Prostate gland (tissue), 2 donors: ENCODE measurements around the gene ARSB. TPM values are rescaled to one million over a fixed set of nuclear protein-coding genes. Genes with fewer than 3 reads are reported as not detected.
"Not testable (repeated sequence)": the region's sequence is repeated elsewhere in the genome, so short reads cannot be mapped to it uniquely, and the experiment has no call there.

ENCODE experiments used
- DNase-seq: peaks from one replicate; pipeline ENCODE4 v3.0.0-alpha.2; 2019; ENCODE audit warnings: low spot score
- H3K27ac ChIP-seq, 2 donors: fragments of 200-600 bp; sonication (generic); 2 replicates each; pipeline ENCODE4 v1.5.1; 2017 to 2019
- H3K27me3 ChIP-seq: fragments of 200-600 bp; sonication (generic); replicated peaks from 2 replicates; pipeline ENCODE4 v1.5.1; 2019; ENCODE audit not compliant: insufficient read depth
- H3K36me3 ChIP-seq, 2 donors: fragments of 200-600 bp; sonication (generic); 1 replicate in 1 of 2; 2 replicates in 1 of 2; pipeline versions ENCODE4 v1.5.1 to v1.8.1; 2017 to 2019
- H3K4me1 ChIP-seq: fragments of 200-600 bp; sonication (generic); replicated peaks from 2 replicates; pipeline ENCODE4 v1.5.1; 2019
- H3K4me3 ChIP-seq, 2 donors: fragments of 200-600 bp; sonication (generic); 2 replicates each; pipeline ENCODE4 v1.5.1; 2017 to 2019
- H3K9me3 ChIP-seq: fragments of 200-600 bp; sonication (generic); 2 replicates; pipeline ENCODE4 v1.5.1; 2017
- POLR2A ChIP-seq: fragments of 450-650 bp; IDR thresholded peaks from one replicate; pipeline ENCODE4 v1.6.1; 2016; ENCODE audit warnings: antibody characterized with exemption, mild to moderate bottlenecking
- POLR2AphosphoS5 ChIP-seq: sonication (generic); formaldehyde crosslinking; IDR thresholded peaks from one replicate; pipeline ENCODE4 v1.6.1; 2017; ENCODE audit warnings: antibody characterized with exemption
- WGBS: methylation state at CpG from one replicate; pipeline ENCODE4 v1.1.5; 2018; 5-methylcytosine and 5-hydroxymethylcytosine counted together
- intact Hi-C: fragments of 100-400 bp; cut with DNase I; formaldehyde crosslinking; loops from one replicate; pipeline ENCODE4 v1.14.2; 2022
- total RNA-seq, 2 donors: library from RNA; depleted of rRNA; stranded (reverse); fragments of >200 nt; gene quantifications; one replicate each; pipeline ENCODE4 v1.1.0, GENCODE V29; 2016
- TF ChIP-seq, protein P1 (sequence below), 4 experiments: fragments of 200-600 bp in 2 of 4; fragments of 450-650 bp in 2 of 4; sonication (generic) in 2 of 4; IDR thresholded peaks; 1 replicate in 3 of 4; 2 replicates in 1 of 4; pipeline ENCODE4 v1.5.1; 2016 to 2019; ENCODE audit warnings: antibody characterized with exemption in 4 of 4, mild to moderate bottlenecking in 2 of 4, moderate library complexity in 2 of 4

ARSB gene
- total RNA-seq, 2 donors from 2014 or later = 5.4 to 14.9 TPM

DNA sequence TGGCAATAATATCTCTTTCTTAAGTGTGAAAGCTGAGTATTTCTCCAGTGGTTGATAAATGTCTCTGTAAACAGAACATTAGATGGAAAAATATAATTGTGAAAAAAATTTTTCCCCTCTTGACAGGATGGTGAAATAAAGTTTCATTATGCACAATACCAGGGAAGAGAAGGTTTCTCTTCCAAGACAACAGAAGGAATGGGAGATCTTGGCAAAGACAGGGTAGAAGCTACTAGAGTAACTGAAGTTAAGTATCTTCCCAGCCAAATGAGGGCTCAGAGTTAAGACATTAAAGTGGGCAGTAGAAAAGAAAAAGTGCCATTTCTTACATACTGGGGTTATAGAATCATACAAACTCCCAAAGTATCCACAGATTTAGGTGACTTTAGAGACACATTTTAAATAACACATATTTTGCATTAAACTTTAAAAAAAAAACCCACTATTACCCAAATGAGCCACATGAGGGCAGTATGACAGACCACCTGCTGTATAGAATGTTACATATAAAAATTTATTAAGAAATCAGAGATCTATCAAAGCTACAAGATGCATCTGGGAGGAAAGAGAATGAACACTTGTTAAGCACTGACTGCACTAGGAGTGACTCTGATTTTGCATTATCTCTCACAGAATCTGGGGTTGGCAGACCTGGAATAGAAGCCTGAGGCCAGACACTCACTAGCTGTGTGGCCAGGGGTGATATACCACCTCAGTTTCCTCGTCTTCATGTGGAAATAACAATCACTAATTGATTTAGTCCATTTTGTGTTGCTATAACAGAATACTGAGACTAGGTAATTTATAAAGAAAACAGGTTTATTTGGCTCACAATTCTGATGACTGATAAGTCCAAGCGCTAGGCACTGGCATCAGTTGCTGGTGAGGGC, 98.5 kb downstream of the ARSB start:
- WGBS = 82% methylated on average over 2 of the region's 2 CpGs
- Histone ChIP-seq H3K9me3 (no peaks in the 10 kb centered on the region), H3K4me3 (no peak overlapping the region), H3K36me3 (no peaks in the 10 kb centered on the region), H3K27me3 (no peaks in the 10 kb centered on the region), H3K27ac (no peak overlapping the region), H3K4me1 (no peaks in the 10 kb centered on the region)
- intact Hi-C loops = no loop called here
- TF ChIP-seq, protein P1, sequence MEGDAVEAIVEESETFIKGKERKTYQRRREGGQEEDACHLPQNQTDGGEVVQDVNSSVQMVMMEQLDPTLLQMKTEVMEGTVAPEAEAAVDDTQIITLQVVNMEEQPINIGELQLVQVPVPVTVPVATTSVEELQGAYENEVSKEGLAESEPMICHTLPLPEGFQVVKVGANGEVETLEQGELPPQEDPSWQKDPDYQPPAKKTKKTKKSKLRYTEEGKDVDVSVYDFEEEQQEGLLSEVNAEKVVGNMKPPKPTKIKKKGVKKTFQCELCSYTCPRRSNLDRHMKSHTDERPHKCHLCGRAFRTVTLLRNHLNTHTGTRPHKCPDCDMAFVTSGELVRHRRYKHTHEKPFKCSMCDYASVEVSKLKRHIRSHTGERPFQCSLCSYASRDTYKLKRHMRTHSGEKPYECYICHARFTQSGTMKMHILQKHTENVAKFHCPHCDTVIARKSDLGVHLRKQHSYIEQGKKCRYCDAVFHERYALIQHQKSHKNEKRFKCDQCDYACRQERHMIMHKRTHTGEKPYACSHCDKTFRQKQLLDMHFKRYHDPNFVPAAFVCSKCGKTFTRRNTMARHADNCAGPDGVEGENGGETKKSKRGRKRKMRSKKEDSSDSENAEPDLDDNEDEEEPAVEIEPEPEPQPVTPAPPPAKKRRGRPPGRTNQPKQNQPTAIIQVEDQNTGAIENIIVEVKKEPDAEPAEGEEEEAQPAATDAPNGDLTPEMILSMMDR (IDR thresholded peaks at IDR 0.05) = peak in 2 of 4 experiments; percentile 21 to 24
- no peak for TF ChIP-seq POLR2A
- no peak for TF ChIP-seq POLR2AphosphoS5
- DNase-seq = no peak

GRCh38 chr5:78881884-78882283, 103.2 kb downstream of the ARSB start:
- WGBS = 66% methylated on average over 3 of the region's 3 CpGs
- Histone ChIP-seq H3K27me3 (no peaks in the 10 kb centered on the region), H3K36me3 (no peaks in the 10 kb centered on the region), H3K4me3 (no peak overlapping the region), H3K9me3 (no peaks in the 10 kb centered on the region), H3K27ac (no peak overlapping the region), H3K4me1 (no peaks in the 10 kb centered on the region)
- TF ChIP-seq, protein P1 (IDR thresholded peaks at IDR 0.05) = no peak
- TF ChIP-seq POLR2AphosphoS5 = no peak
- DNase-seq = no peak
- intact Hi-C loops = no loop called here

- intact Hi-C loops = loop anchor here (5.0 kb wide), 1 partner anchor 392 kb away; no protein-coding TSS in a partner anchor
- WGBS = 91% methylated on average over 10 of the region's 10 CpGs
- TF ChIP-seq POLR2A = no peak
- TF ChIP-seq, protein P1 (IDR thresholded peaks at IDR 0.05) = no peak
- TF ChIP-seq POLR2AphosphoS5 = no peak
Observed at GRCh38 chr5:78879516-78879915, 105.6 kb downstream of the ARSB start.

DNA sequence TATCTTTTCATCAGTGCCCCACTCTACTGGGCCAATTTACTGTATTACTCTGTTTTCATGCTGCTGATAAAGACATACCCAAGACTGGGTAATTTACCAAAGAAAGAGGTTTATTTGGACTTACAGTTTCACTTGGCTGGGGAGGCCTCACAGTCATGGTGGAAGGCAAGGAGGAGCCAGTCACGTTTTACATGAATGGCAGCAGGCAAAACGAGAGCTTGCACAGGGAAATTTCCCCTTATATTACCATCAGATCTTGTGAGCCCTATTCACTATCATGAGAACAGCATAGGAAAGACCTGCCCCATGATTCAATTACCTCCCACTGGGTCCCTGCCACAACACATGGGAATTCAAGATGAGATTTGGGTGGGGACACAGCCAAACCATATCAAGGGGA, 119.0 kb downstream of the ARSB start:
- H3K27me3 ChIP-seq, DNase-seq, intact Hi-C loops, H3K4me1 ChIP-seq, H3K4me3 ChIP-seq, H3K9me3 ChIP-seq, H3K27ac ChIP-seq, H3K36me3 ChIP-seq: not testable (repeated sequence)
- WGBS = 90% methylated on average over 2 of the region's 2 CpGs

More at GRCh38 chr5:78879516-78879915, 105.6 kb downstream of the ARSB start:
- DNase-seq = no peak
- Histone ChIP-seq H3K27ac (no peak overlapping the region), H3K4me1 (no peaks in the 10 kb centered on the region), H3K36me3 (no peaks in the 10 kb centered on the region), H3K27me3 (no peaks in the 10 kb centered on the region), H3K4me3 (no peak overlapping the region), H3K9me3 (no peaks in the 10 kb centered on the region)

DNA sequence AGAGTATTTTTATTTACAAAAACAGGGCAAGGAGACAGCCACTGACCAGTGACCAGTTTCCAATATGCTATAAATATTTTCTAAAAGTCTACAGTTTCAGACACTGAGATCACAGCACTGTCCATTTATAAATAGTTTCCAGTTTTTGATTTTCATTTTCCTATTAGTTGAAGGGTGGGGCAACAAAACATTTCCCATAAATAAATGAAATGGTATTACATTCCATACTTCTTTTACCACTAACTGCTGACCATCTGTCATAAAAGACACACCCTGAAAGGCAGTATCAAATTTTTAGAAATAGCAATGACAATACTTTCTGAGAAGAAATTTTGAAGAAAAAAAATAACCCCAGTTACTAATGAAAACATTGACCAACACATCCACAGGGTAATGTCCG, 126.7 kb downstream of the ARSB start:
- H3K27me3 ChIP-seq = no peaks in the 10 kb centered on the region
- intact Hi-C loops = no loop called here
- no peaks in the 10 kb centered on the region for H3K9me3 ChIP-seq
- no peak for DNase-seq
- no peaks in the 10 kb centered on the region for H3K36me3 ChIP-seq
- 79% methylated on average over 1 of the region's 1 CpG for WGBS
- no peak overlapping the region for H3K27ac ChIP-seq
- no peaks in the 10 kb centered on the region for H3K4me1 ChIP-seq
- TF ChIP-seq, protein P1 (IDR thresholded peaks at IDR 0.05) = no peak
- TF ChIP-seq POLR2A (no peak), POLR2AphosphoS5 (no peak)
- no peak overlapping the region for H3K4me3 ChIP-seq
